H9 (cell line): ENCODE data around the gene PLCD3. TPM values are rescaled to one million over a fixed set of nuclear protein-coding genes. Genes with fewer than 3 reads are reported as not detected.

Experiments
- DNase-seq: peaks from one replicate; pipeline ENCODE4 v3.0.0-alpha.2; 2017
- H2AFZ ChIP-seq: one replicate; pipeline ENCODE4 v1.6.1; 2013; ENCODE audit warnings: mild to moderate bottlenecking, low read length, control low read depth, moderate library complexity
- H2AK5ac ChIP-seq: 2 replicates; pipeline ENCODE4 v1.6.1; 2013; ENCODE audit warnings: low read length, control low read depth, mixed read lengths; ENCODE audit not compliant: insufficient read length
- H2BK120ac ChIP-seq: one replicate; pipeline ENCODE4 v1.6.1; 2013; ENCODE audit warnings: low read depth, mild to moderate bottlenecking, low read length, control low read depth, inconsistent platforms; ENCODE audit not compliant: poor library complexity, severe bottlenecking
- H2BK12ac ChIP-seq: 2 replicates; pipeline ENCODE4 v1.6.1; 2013; ENCODE audit warnings: low read length, control low read depth, mixed read lengths, low read depth; ENCODE audit not compliant: insufficient read length
- H2BK15ac ChIP-seq: 2 replicates; pipeline ENCODE4 v1.6.1; 2013; ENCODE audit warnings: low read depth, low read length, control low read depth
- H2BK20ac ChIP-seq: one replicate; pipeline ENCODE4 v1.6.1; 2013; ENCODE audit warnings: low read depth, mild to moderate bottlenecking, low read length, control low read depth, inconsistent platforms; ENCODE audit not compliant: poor library complexity, severe bottlenecking
- H2BK5ac ChIP-seq: 2 replicates; pipeline ENCODE4 v1.6.1; 2013; ENCODE audit warnings: low read length, control low read depth, mixed read lengths; ENCODE audit not compliant: insufficient read length
- H3K14ac ChIP-seq: 2 replicates; pipeline ENCODE4 v1.6.1; 2013; ENCODE audit warnings: low read length, control low read depth; ENCODE audit not compliant: insufficient read depth
- H3K18ac ChIP-seq: 2 replicates; pipeline ENCODE4 v1.6.1; 2013; ENCODE audit warnings: low read depth, mild to moderate bottlenecking, mixed read lengths, low read length, control low read depth; ENCODE audit not compliant: insufficient read length
- H3K23ac ChIP-seq: 2 replicates; pipeline ENCODE4 v1.6.1; 2013; ENCODE audit warnings: low read length, control low read depth, mixed read lengths, low read depth; ENCODE audit not compliant: insufficient read length
- H3K23me2 ChIP-seq: 2 replicates; pipeline ENCODE4 v1.6.1; 2013; ENCODE audit warnings: low read depth, mild to moderate bottlenecking, mixed read lengths, low read length, control low read depth; ENCODE audit not compliant: insufficient read length, poor library complexity, severe bottlenecking
- H3K27ac ChIP-seq: 2 replicates; pipeline ENCODE4 v1.5.1; 2013; ENCODE audit warnings: low read length, control low read depth, mixed read lengths, low read depth; ENCODE audit not compliant: insufficient read length
- H3K27me3 ChIP-seq: 2 replicates; pipeline ENCODE4 v1.6.1; 2013; ENCODE audit warnings: low read length, control low read depth, inconsistent platforms; ENCODE audit not compliant: insufficient read depth
- H3K4ac ChIP-seq: 2 replicates; pipeline ENCODE4 v1.6.1; 2013; ENCODE audit warnings: low read depth, mild to moderate bottlenecking, control low read depth, inconsistent platforms, low read length, moderate library complexity
- H3K4me1 ChIP-seq: 2 replicates; pipeline ENCODE4 v1.6.1; 2013; ENCODE audit warnings: low read length, control low read depth, inconsistent platforms; ENCODE audit not compliant: insufficient read depth
- H3K4me2 ChIP-seq: 2 replicates; pipeline ENCODE4 v1.6.1; 2013; ENCODE audit warnings: low read length, control low read depth, mixed read lengths; ENCODE audit not compliant: insufficient read length, insufficient read depth
- H3K56ac ChIP-seq: 2 replicates; pipeline ENCODE4 v1.6.1; 2013; ENCODE audit warnings: low read depth, mild to moderate bottlenecking, mixed read lengths, low read length, control low read depth; ENCODE audit not compliant: insufficient read length
- H3K79me1 ChIP-seq: 2 replicates; pipeline ENCODE4 v1.6.1; 2013; ENCODE audit warnings: low read depth, mild to moderate bottlenecking, moderate library complexity, low read length, control low read depth, inconsistent platforms; ENCODE audit not compliant: insufficient read depth, poor library complexity, severe bottlenecking
- H3K79me2 ChIP-seq: 2 replicates; pipeline ENCODE4 v1.6.1; 2013; ENCODE audit warnings: low read length, control low read depth, inconsistent platforms; ENCODE audit not compliant: insufficient read depth
- H3K9ac ChIP-seq: 2 replicates; pipeline ENCODE4 v1.6.1; 2013; ENCODE audit warnings: low read length, control low read depth, mixed read lengths; ENCODE audit not compliant: insufficient read length; ENCODE audit errors: extremely low read depth
- H3K9me3 ChIP-seq: one replicate; pipeline ENCODE4 v1.6.1; 2013; ENCODE audit warnings: low read depth, low read length, inconsistent platforms; ENCODE audit not compliant: control insufficient read depth
- H3T11ph ChIP-seq: one replicate; pipeline ENCODE4 v1.6.1; 2013; ENCODE audit warnings: mild to moderate bottlenecking, low read length, control low read depth, inconsistent platforms
- H4K20me1 ChIP-seq: one replicate; pipeline ENCODE4 v1.6.1; 2013; ENCODE audit not compliant: control insufficient read depth, insufficient read length, insufficient read depth
- H4K5ac ChIP-seq: 2 replicates; pipeline ENCODE4 v1.6.1; 2013; ENCODE audit warnings: low read depth, mild to moderate bottlenecking, mixed read lengths, low read length, control low read depth; ENCODE audit not compliant: insufficient read length
- H4K8ac ChIP-seq: replicated peaks from 2 replicates; pipeline ENCODE4 v1.6.1; 2013; ENCODE audit warnings: low read length, control low read depth, mixed read lengths, low read depth; ENCODE audit not compliant: insufficient read length
- H4K91ac ChIP-seq: 2 replicates; pipeline ENCODE4 v1.6.1; 2013; ENCODE audit warnings: low read depth, mild to moderate bottlenecking, moderate library complexity, mixed read lengths, low read length, control low read depth; ENCODE audit not compliant: insufficient read length
- H3K27ac Mint-ChIP-seq, 3 experiments: 2 replicates in 2 of 3; 3 replicates in 1 of 3; pipeline ENCODE4 v1.8.0; 2020 to 2021; ENCODE audit warnings: mixed read lengths in 3 of 3, mild to moderate bottlenecking in 1 of 3, moderate library complexity in 1 of 3
- H3K27me3 Mint-ChIP-seq: 2 replicates; pipeline ENCODE4 v1.8.0; 2021; ENCODE audit warnings: low read depth, mild to moderate bottlenecking, moderate library complexity, mixed read lengths
- H3K36me3 Mint-ChIP-seq, 3 experiments: 2 replicates in 2 of 3; 3 replicates in 1 of 3; pipeline ENCODE4 v1.8.0; 2020 to 2021; ENCODE audit warnings: low read depth in 3 of 3, mixed read lengths in 3 of 3; ENCODE audit not compliant: insufficient read depth in 1 of 3
- H3K4me1 Mint-ChIP-seq, 2 experiments: 2 replicates each; pipeline ENCODE4 v1.8.0; 2020; ENCODE audit warnings: mixed read lengths in 2 of 2
- H3K4me3 Mint-ChIP-seq, 2 experiments: 2 replicates in 1 of 2; 3 replicates in 1 of 2; pipeline ENCODE4 v1.8.0; 2020 to 2021; ENCODE audit warnings: mild to moderate bottlenecking in 2 of 2, mixed read lengths in 2 of 2, moderate library complexity in 1 of 2
- H3K9me3 Mint-ChIP-seq, 2 experiments: 2 replicates in 1 of 2; 3 replicates in 1 of 2; pipeline ENCODE4 v1.8.0; 2020; ENCODE audit warnings: mild to moderate bottlenecking in 2 of 2, mixed read lengths in 2 of 2, moderate library complexity in 1 of 2
- WGBS: extraction: QIAGEN DNeasy Blood & Tissue Kit; methylation state at CpG from one replicate; pipeline ENCODE4 v1.1.7; 2013; ENCODE audit warnings: missing lambda C conversion rate, low lambda C conversion rate, mixed read lengths; ENCODE audit not compliant: insufficient read length; ENCODE audit errors: extremely low coverage; 5-methylcytosine and 5-hydroxymethylcytosine counted together
- total RNA-seq: library from RNA; stranded (reverse); gene quantifications from 2 replicates; pipeline ENCODE4 v1.2.1, GENCODE V29; 2021
- TF ChIP-seq, protein P1 (sequence below): fragments of 200-600 bp; sonication (generic); conservative IDR thresholded peaks from 3 replicates; pipeline ENCODE4 v1.8.0; 2021; ENCODE audit warnings: antibody characterized with exemption, mild to moderate bottlenecking

PLCD3 gene
- total RNA-seq, 1 experiment from 2014 or later, result 41.6 TPM

DNA sequence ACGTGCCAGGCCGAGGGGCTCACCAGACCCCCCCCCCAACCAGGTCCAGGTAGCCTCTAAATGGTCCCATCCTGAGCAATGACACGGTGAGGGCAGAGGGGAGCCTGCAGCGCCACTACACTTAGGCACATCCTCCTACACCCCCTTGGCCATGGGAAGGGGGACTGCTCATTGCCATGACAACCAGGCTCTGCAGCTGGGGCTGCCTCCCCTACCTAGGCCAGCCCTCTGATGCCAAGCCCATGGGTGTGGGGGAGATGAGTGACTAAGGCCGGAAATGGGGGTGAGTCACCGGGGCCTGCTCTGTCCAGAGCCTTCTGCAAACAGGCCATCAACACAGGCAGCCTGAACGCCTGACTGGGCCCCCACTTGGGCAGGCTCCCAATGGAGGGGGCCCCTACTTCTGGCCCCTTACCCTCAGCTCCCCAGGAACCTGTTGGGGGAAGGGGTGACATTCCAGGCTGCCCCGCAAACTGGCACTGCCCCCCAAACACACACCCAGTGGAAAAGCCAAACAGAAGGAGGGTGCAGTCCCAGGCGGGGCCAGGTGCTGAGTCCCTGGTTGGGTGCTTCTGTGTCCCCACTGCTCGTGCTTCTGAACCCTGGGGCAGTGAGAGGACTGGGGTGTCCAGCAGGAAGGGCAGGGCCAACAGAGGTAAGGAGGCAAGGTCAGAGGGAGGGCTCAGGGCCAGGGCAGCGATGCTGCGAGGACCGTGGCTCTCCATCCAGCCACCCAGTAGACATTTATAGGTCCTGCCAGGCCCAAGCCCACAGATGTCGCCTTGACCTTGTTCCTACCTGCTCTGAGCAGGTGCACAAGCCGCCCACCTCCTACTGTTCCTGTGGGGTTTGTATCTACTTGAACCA is 8.2 kb downstream of the PLCD3 start:
- no peak overlapping the region for H2BK5ac ChIP-seq
- H3K4me1 Mint-ChIP-seq, result peaks cover 13 to 19% of the 10 kb centered on the region in 2 experiments
- H3K27me3 ChIP-seq, result no peaks in the 10 kb centered on the region
- no peak overlapping the region for H3K4me2 ChIP-seq
- H3K4me3 Mint-ChIP-seq, result no peak overlapping the region
- no peak overlapping the region for H4K91ac ChIP-seq
- no peaks in the 10 kb centered on the region for H3K23me2 ChIP-seq
- DNase-seq, result peak; percentile 75
- no peaks in the 10 kb centered on the region; a peak in 3 of 7 replicates for H3K36me3 Mint-ChIP-seq
- H3K18ac ChIP-seq, result no peak overlapping the region
- no peak overlapping the region for H3T11ph ChIP-seq
- no peak overlapping the region for H2AFZ ChIP-seq
- no peak overlapping the region for H4K5ac ChIP-seq
- no peaks in the 10 kb centered on the region for H3K27me3 Mint-ChIP-seq
- H3K79me1 ChIP-seq, result no peaks in the 10 kb centered on the region
- no peak overlapping the region for H3K56ac ChIP-seq
- no peaks in the 10 kb centered on the region for H4K20me1 ChIP-seq
- TF ChIP-seq, protein P1, sequence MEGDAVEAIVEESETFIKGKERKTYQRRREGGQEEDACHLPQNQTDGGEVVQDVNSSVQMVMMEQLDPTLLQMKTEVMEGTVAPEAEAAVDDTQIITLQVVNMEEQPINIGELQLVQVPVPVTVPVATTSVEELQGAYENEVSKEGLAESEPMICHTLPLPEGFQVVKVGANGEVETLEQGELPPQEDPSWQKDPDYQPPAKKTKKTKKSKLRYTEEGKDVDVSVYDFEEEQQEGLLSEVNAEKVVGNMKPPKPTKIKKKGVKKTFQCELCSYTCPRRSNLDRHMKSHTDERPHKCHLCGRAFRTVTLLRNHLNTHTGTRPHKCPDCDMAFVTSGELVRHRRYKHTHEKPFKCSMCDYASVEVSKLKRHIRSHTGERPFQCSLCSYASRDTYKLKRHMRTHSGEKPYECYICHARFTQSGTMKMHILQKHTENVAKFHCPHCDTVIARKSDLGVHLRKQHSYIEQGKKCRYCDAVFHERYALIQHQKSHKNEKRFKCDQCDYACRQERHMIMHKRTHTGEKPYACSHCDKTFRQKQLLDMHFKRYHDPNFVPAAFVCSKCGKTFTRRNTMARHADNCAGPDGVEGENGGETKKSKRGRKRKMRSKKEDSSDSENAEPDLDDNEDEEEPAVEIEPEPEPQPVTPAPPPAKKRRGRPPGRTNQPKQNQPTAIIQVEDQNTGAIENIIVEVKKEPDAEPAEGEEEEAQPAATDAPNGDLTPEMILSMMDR, result no peak
- H4K8ac ChIP-seq, result no peak overlapping the region
- no peaks in the 10 kb centered on the region; the same call in 1 of the 2 replicates for H3K4me1 ChIP-seq
- H3K9me3 Mint-ChIP-seq, result no peaks in the 10 kb centered on the region
- no peak overlapping the region for H2BK20ac ChIP-seq
- no peak overlapping the region for H3K4ac ChIP-seq
- WGBS, result no CpG with 5 or more reads among the region's 15 CpGs
- no peaks in the 10 kb centered on the region for H3K9me3 ChIP-seq
- no peak overlapping the region for H2BK12ac ChIP-seq
- no peak overlapping the region for H3K9ac ChIP-seq
- peak overlapping the region in 2 of 3 experiments; percentile 61 to 70; a peak in 2 of 7 replicates for H3K27ac Mint-ChIP-seq
- no peak overlapping the region for H2BK15ac ChIP-seq
- no peak overlapping the region for H3K23ac ChIP-seq
- H3K14ac ChIP-seq, result no peak overlapping the region
- no peaks in the 10 kb centered on the region for H3K79me2 ChIP-seq
- no peak overlapping the region for H2AK5ac ChIP-seq
- no peak overlapping the region for H2BK120ac ChIP-seq
- H3K27ac ChIP-seq, result no peak overlapping the region
